Stimulated activated CD8-positive, alpha-beta memory T cell treated with anti-CD3 and anti-CD28 coated beads, Interleukin-12 subunit alpha, Interleukin-12 subunit beta, amount 100 ng/mL, for 24 hours (primary cell): Measurements from ENCODE around the gene CELSR1.
"Not testable (repeated sequence)": the region's sequence is repeated elsewhere in the genome, so short reads cannot be mapped to it uniquely, and the experiment has no call there.

Source experiments
- DNase-seq: peaks from one replicate; pipeline ENCODE4 v3.0.0-alpha.2; 2020; ENCODE audit errors: extremely low read depth

The CELSR1 gene

DNA sequence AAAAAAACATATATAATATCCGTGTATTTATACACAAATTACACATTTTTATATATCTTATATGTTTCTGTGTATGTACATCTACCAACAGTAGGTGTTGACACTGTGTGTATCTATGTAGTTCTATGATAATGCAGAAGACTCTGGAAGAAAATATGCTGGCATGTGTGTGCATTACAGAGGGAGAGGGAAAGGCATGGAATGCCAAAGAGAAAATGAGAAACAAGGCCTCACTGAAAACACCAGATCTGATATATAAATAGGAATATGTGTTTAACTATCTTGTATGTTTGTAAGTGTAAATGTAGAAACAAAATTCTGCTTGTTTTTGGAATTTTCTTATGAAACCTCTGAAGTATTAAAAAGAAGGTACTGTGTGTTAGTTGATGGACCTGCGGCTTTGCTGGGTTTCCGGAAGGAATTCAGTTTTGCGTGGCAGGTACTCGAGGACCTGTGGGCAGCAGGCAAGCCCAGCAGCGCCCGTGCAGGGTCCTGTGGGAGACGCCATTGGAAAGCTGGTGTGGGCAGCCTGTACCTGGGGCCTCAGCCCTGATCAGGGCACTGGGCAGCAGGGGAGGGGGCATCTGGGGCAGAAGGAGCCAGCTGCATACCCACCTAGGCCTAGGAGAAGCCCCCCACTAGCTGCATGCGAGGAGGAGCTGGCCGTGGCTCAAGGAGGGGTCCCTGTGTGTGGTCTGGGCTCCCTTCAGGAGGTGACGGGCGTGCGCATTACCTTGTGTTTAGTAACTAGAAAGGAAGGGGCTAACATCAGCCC, 209.5 kb downstream of the CELSR1 start:
- DNase-seq: no peak

DNA sequence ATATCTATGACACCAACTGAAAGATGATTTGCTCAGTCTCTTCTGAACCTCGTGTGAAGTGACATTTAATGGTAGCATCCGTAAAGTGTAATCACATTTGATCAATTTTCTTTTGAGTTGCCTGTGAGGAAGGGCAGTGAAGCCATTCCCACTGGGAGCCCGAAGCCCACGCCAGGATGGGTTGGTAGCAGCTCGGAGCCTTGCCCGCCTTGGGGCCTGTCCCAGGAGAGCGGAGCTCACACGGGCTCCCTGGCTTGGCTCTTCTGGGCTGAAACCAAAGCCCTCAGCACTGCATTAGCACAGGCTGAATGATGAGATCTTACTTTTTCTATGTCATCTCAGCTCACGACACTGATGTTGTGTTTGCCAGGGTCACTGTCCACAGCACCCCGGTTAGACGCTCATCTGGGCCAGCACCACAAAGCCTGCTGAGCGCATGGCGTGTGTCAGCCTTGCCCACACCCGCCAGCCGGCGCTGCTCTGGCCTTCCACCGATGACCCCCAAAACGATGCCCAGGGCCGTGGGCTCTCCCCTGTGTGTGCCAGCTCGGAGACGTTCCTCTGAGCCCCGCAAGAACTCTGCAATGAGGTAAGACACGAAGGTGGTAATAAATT, 211.2 kb downstream of the CELSR1 start:
- no peak for DNase-seq

DNA sequence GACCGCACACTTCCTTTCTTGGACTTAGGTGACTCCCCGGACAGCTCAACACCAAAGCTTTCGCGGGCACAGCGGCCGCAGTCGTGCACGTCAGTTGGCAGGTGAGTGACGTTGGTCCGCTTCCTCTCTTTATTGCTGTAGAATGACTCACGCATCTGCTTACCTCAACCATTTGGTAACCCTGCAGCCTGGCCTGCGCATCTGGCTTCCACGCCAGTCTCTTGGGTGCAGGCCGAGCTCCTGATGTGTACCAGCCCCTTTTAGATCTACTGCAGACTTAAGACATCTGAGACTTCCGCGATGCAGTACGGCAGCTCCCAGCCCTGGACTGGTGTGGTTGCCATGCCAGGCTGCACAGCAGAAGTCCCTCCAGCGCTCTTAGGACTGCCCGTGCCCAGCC, 214.3 kb downstream of the CELSR1 start:
- no peak for DNase-seq

DNA sequence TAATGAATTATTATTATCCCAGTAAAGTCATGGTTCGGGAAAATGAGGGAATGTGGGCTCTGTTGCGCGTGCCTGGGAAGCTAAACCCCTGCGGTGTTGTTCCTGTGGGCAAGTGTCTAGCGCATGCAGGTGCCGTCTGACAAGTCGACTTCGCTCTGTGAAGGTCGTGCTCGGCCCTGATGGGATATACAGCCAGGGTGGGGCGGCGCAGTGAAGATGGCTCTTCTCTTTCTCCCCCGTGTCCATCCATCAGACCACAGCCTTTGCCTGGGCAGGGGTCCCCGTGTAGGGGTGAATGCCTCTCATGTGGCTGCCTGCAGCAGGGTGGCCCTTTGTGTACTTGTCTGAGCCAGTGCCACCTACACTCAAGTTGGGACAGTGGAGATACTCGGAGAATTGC, 214.7 kb downstream of the CELSR1 start:
- no peak for DNase-seq

DNA sequence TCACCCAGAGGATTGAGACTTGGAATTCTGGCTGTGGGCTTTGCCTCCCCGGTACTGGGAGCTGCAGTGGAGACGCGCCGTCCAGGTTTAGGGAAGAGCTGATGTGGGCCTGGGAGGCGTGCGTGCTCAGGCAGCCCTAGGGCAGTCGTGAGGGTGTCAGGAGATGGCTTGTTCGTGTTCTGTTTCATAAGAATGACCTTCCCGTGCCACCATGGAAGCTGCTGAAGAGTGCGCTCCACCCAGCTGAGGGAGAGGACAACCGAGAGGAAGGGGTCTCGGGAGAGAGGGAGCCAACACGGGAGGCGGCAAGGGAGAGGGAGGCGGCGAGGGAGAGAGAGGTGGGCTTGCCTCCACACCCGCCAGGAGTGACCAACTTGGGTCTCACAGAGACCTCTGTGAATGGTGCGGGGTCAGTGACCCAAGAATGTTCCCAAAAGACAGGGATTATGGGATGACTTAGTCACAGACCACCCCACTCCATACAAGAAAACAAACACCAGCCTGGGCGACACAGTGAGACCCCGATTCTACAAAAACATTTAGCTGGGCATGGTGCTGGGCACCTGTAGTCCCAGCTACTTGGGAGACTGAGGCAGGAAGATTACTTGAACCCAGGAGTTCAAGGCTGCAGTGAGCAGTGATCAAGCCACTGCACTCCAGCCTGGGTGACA, 216.6 kb downstream of the CELSR1 start:
- no peak for DNase-seq

DNA sequence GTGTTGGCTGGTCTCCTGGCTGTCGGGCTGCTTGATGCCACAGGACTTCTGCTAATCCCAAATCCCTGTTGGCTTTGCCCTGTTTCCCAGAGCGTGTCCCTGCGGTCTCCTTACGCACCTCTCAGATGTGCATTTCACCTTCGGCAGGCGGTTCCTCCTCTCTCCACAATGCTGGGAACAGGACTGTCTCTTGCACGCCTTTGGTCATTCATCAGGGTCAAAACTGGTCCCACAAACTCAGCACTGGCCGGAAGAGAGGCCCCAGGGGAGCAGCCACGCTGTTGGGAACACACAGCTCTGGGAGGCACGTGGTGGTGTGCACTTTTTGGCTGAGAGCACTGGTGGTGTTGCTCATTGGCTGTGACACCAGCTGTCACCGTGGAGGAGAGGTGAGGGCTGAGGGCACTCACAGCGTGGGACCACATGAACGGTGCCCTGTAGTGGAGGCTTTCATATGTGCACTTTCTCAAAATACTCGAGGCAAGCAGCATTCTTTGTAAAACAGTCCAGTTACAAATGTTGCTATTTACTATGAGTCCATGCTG, 217.2 kb downstream of the CELSR1 start:
- no peak for DNase-seq

DNA sequence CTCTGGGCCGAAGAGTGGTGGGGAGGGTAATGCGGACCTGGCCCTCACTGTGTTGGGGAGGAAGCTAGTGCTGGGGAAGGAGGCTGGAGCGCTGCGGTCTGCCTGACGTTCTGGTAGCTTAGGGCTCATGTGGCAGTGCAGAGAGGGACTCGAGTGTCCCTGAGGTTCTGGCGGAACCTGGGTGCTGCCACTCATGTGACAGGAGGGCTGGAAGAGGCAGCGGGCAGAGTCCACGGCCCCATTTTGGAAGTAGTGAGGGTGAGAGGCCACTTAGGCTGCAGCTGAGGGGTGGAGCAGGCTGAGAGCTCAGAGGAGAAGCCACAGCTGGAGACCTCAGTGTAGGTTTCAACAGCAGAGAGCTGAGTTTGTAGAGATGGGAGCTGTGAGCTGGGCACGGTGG, 218.1 kb downstream of the CELSR1 start:
- no peak for DNase-seq

DNA sequence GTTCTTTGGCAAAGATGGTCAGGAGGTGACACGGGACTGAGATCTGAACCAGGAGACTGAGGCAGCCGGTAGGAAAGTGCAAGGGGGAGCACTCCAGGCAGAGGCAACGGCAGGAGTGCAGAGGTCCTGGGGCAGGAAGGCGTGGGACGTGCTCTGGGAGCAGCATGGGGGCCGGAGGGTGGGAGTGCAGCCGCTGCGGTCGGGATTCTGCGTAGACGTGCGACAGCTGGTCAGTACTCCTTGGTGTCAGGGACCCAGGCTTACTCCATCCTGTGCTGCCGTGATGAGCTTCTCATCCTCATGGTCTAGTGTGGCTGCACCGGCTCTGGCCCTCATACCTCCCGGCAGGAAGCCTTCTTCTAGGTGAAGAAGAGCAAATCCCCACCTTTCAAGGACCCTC, 218.8 kb downstream of the CELSR1 start:
- no peak for DNase-seq

DNA sequence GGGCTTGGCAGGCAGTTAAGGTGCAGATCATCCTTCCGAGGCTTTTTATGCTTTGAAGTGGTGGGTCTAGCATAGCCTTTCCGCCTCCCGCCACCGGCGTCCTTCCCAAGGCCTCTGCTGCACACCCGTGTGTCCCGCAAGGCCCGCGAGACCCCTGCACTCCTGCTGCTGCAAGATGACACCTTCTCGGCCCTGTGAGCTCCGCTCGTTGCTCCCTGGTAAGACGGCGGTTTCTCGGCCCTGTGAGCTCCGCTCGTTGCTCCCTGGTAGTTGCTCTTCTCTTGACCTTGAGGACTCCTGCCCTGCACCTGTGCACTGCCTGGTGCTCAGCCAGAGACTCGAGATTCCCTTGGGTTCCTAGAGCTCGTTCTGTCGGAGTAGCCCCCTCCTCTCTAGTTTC, 219.8 kb downstream of the CELSR1 start:
- no peak for DNase-seq

DNA sequence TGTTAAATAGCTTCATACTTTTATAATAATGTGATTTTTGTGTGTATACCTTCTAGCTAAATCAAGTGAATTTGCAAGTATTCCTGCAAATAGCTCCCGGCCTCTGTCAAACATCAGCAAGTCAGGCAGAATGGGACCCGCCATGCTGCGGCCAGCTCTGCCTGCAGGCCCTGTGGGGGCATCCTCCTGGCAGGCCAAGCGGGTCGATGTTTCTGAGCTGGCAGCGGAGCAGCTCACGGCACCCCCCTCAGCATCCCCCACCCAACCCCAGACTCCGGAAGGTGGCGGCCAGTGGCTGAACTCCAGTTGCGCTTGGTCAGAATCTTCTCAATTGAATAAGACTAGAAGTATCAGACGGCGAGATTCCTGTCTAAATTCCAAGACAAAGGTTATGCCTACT, 221.4 kb downstream of the CELSR1 start:
- no peak for DNase-seq

DNA sequence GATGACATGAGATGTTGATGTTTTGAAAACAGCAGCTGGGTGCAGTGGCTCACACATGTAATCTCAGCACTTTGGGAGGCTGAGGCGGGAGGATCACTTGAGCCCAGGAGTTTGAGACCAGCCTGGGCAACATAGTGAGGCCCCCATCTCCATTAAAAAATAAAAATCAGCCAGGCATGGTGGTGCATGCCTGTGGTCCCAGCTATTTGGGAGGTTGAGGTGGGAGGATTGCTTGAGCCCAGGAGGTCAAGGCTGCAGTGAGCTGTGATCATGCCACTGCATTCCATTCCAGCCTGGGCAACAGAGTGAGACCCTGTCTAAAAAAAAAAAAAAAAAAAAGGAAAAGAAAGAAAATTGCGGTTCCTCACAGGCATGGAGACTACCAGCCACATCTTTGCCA, 224.6 kb downstream of the CELSR1 start:
- DNase-seq: not testable (repeated sequence)

DNA sequence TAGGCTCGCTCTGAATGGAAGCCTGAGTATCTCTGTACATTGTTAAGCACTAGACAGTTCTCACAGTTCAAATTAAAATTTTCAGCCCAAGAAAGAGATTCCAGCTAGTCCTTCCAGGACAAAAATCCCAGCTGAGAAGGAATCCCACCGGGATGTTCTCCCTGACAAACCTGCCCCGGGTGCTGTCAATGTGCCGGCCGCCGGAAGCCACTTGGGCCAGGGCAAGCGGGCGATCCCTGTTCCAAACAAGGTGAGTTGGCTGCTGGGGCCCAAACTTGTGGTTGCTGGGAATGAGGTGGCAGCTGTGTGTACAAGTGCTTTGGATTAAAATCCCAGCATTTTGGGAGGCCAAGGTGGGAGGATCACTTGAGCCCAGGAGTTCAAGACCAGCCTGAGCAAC, 225.4 kb downstream of the CELSR1 start:
- DNase-seq: no peak
